ENCODE measurements around the gene FAM120AOS.
"Not testable (repeated sequence)": the region's sequence is repeated elsewhere in the genome, so short reads cannot be mapped to it uniquely, and the experiment has no call there.

FAM120AOS gene

DNA sequence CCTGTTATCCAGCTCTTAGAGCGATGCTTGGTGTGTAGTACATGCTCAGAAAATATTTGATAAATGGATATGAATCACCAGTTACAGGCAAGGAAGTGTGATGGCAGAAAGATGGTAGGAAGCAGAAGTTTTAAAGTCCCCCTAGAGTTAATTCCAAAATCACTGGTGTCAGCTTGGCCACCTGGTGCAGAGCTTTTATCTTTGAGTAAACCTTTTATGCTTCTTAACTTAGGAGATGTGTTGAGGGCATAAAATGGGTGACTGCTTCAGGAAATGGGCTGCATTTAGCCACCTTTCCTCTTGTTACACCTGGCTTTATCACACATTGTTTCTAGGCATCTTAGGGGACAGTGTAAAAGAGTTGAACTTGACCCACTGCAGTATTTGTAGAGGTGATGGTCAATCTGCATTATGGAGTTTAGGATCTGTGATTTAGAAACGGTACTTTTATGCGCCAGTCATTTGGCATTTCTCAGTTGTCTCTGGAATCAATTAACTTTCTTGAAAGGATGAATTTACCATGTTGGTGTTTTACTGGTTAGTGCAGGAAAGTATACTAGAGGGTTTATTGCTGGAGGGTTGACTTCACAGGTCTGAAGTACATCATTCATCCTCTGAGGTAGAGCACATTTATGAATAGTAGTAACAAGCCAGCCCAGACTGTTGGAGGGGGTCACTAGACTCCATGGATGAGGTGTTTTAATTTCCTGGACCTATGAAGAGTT is 7.5 kb upstream of the FAM120AOS start:
- Mint-ChIP-seq H3K36me3 (peaks cover 27% of the 10 kb centered on the region), H3K27me3 (no peaks in the 10 kb centered on the region), H3K4me1 (peaks cover 83% of the 10 kb centered on the region), H3K4me3 (no peak overlapping the region), H3K27ac (peak overlapping the region; percentile 60), H3K9me3 (no peaks in the 10 kb centered on the region)
- ATAC-seq, result no peak

DNA sequence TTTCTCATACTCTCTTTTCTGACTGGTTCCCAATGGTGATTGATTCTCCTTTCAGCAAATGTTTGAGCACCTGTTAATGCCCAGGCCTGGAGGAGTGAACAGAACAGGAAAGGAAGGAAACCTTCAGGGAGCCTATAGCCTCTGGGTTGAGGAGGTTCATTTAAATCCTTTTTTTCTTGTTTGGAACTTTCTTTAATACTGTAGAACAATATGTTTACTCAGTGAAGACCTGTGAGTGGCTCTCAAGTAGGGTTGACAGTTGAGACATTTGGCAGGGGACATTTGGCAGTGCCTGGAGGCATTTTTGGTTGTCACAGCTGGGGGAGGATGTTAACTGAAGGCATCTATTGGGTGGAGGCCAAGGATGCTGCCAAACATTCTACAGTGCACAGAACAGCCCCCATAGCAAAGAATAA is 6.1 kb upstream of the FAM120AOS start:
- Mint-ChIP-seq H3K27me3 (no peaks in the 10 kb centered on the region), H3K36me3 (peaks cover 27% of the 10 kb centered on the region), H3K9me3 (no peaks in the 10 kb centered on the region), H3K4me3 (no peak overlapping the region), H3K27ac (peak overlapping the region; percentile 62), H3K4me1 (peaks cover 78% of the 10 kb centered on the region)
- ATAC-seq, result no peak

DNA sequence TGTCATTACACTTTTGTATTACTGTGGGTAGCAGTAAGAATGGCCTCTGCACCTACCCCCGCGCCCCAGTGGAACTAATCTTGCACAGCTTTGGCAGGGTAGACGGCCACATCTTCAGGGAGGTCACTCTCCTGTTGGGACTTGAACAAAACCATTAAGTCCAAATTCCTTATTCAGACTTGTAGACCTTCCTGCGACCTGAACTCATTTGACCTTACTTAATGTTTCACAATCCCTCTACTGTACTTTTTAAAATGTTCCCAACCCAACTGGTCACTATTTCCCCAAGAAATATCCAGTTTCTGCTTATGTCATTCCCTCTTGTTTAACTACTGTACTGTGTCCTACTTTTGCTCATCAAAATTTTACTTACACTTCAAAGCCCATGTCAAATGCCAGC is 5.3 kb upstream of the FAM120AOS start:
- H3K4me1 Mint-ChIP-seq, result peaks cover 76% of the 10 kb centered on the region
- H3K27me3 Mint-ChIP-seq, result no peaks in the 10 kb centered on the region
- H3K4me3 Mint-ChIP-seq, result no peak overlapping the region
- H3K27ac Mint-ChIP-seq, result peak overlapping the region; percentile 62
- H3K36me3 Mint-ChIP-seq, result peaks cover 27% of the 10 kb centered on the region
- no peaks in the 10 kb centered on the region for H3K9me3 Mint-ChIP-seq
- no peak for ATAC-seq

DNA sequence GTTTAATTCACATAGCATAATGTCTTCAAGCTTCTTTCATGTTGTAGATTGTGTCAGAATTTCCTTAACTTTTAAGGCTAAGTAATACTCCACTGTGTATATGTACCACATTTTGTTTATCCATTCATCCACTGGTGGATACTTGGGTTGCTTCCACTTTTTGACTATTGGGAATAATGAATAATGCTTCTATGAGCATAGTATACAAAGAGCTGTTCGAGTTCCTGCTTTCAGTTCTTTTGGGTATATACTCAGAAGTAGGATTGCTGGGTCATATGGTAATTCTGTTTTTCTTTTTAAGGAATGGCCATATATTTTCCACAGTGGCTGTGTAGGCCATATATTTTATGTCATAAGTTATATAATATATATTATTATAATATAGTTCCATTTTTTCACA is 3.6 kb upstream of the FAM120AOS start:
- Mint-ChIP-seq H3K27ac (peak overlapping the region; percentile 62), H3K36me3 (peaks cover 27% of the 10 kb centered on the region), H3K4me1 (peaks cover 64% of the 10 kb centered on the region), H3K27me3 (no peaks in the 10 kb centered on the region), H3K4me3 (no peak overlapping the region), H3K9me3 (no peaks in the 10 kb centered on the region)
- no peak for ATAC-seq

DNA sequence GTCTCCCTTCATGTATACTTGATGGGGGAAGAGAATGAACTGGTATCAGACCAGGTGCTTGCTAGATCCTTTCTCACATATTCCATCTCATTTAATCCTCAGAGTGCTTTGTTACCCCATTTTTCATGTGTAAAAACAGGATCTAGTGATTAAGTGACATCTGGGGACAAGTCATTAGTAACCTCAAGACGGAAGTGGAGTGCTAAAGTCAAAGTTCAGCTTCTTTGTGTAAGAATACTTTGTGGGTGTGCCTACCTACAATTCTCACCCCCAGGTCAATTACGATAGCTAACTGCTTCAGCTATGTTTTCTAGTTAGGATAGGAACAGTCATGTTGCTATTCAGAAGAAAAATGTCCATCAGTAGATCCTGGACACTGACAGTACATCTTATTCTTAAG is 3.1 kb upstream of the FAM120AOS start:
- peak overlapping the region; percentile 62 for H3K27ac Mint-ChIP-seq
- H3K4me1 Mint-ChIP-seq, result peaks cover 64% of the 10 kb centered on the region
- no peak for ATAC-seq
- H3K36me3 Mint-ChIP-seq, result peaks cover 27% of the 10 kb centered on the region
- peak overlapping the region; percentile 12 for H3K4me3 Mint-ChIP-seq
- H3K27me3 Mint-ChIP-seq, result no peaks in the 10 kb centered on the region
- no peaks in the 10 kb centered on the region for H3K9me3 Mint-ChIP-seq

DNA sequence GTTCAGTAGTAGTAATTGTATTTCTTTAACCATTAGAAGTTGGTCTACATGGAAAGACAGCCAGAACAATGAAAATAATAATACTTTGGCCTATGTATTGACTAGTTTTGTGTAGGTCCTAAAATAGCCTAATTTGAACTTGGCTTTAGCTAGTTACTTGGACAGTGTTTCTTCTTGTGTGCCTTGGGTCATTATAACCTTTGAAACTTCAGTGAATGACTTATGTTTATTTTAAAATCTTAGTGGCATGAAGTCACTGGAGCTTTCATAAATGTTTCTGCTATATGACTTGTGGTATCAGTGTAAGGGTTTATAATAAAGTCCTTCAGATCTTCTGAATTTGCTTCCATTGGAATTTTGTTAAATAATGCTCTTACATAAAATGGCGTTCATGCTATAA is 2.6 kb upstream of the FAM120AOS start:
- peaks cover 62% of the 10 kb centered on the region for H3K4me1 Mint-ChIP-seq
- peaks cover 27% of the 10 kb centered on the region for H3K36me3 Mint-ChIP-seq
- H3K4me3 Mint-ChIP-seq, result peak overlapping the region; percentile 12

DNA sequence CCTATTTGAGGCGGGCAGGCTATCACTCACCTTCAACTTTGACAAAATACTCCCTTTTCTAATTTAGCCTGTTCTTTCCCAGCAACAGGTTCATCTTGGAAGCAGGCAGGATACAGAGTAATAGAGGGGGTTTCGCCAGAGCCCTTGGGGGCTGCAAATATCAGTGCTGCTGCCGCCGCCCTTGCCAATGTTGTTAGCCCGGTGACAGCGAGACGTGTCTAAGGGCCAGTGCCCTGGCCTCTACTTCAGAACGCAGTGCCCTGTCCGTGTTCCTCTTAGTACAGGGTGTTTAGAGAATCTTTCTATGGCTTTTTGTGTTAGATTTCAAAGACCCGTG is 703 bp downstream of the FAM120AOS start:
- peaks cover 12% of the 10 kb centered on the region for H3K36me3 Mint-ChIP-seq
- H3K27me3 Mint-ChIP-seq, result no peaks in the 10 kb centered on the region
- H3K4me1 Mint-ChIP-seq, result peaks cover 32% of the 10 kb centered on the region
- H3K4me3 Mint-ChIP-seq, result peak overlapping the region; percentile 92
- no peaks in the 10 kb centered on the region for H3K9me3 Mint-ChIP-seq
- peak overlapping the region; percentile 86 for H3K27ac Mint-ChIP-seq
- ATAC-seq, result no peak

More for the DNA sequence above, 2.6 kb upstream of the FAM120AOS start:
- peak overlapping the region; percentile 62 for H3K27ac Mint-ChIP-seq
- no peaks in the 10 kb centered on the region for H3K27me3 Mint-ChIP-seq
- no peak for ATAC-seq
- H3K9me3 Mint-ChIP-seq, result no peaks in the 10 kb centered on the region

DNA sequence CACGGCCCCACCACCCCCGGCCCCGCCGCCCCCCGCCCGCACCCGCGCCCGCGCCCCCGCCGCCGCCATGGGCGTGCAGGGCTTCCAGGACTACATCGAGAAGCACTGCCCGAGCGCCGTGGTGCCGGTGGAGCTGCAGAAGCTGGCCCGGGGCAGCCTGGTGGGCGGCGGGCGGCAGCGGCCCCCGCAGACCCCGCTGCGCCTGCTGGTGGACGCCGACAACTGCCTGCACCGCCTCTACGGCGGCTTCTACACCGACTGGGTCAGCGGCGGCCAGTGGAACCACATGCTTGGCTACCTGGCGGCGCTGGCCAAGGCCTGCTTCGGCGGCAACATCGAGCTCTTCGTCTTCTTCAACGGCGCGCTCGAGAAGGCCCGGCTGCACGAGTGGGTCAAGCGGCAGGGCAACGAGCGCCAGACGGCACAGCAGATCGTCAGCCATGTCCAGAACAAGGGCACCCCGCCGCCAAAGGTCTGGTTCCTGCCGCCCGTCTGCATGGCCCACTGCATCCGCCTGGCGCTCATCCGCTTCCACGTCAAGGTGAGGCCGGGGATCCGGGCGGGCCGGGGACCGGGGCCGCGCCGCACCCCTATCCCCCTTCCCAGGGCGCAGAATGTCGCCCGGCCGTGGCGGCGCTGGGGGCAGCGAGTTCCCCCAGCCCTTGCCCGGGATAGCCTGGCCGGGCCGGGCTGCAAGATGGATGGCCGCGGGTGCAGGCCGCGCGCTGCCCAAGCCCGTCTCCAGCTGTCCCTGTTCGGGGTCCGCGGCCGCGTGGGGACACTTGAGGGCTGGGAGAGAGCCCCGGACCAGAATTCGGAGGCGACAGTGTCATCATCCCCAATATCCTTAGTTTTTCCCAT is 1.3 kb downstream of the FAM120AOS start:
- Mint-ChIP-seq H3K27me3 (no peaks in the 10 kb centered on the region), H3K9me3 (no peaks in the 10 kb centered on the region), H3K4me3 (peak overlapping the region; percentile 92), H3K27ac (peak overlapping the region; percentile 86), H3K36me3 (peaks cover 16% of the 10 kb centered on the region), H3K4me1 (peaks cover 26% of the 10 kb centered on the region)
- peak; percentile 50 for ATAC-seq

DNA sequence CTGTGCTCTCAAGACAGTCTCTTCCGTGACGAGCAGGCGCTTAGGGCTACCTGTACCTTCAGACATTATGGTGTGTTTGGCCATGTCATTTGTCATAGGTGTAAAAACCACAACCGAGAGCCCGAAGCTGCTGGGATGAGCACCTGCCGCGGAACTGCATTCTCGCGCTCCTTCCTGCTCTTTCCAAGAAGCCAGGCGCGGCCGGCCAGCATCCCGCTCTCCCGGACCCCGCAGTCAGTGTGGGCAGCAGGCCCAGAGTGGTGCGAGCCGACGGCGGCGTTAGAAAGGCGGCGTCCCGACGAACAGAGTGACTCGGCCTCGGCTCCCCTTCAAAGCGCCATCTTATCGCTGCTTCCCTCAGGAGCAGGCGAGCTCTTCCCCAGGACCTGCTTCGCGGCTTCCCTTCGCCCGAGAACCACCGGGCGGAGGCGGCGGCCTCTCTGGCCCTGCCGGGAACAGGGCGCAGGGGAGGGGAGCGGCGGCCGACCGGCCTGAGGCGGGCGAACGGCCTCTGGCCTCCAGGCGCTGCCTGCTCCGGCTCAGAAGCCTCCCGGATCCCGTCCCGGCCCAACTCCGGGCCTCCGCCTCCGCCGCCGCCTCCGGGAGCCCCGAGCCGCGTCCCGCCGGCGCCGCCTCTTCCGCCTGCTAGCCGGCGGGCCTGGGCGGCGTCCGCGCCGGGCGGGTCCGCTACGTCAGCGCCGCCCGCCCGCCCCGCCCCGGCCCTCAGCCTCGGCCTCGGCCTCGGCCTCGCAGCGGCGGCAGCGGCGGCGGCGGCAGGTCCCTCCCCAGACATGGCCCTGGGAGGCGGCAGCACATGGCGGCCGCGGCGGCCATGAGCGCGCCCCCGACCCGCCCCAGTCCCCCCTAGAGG is 2.2 kb downstream of the FAM120AOS start, which contains the start of gene FAM120A:
Gene FAM120A, plus strand, starts transcription at position 741 of the 871 bp plus-strand sequence. CDS start 231 bp downstream, outside the sequence.
- peaks cover 24% of the 10 kb centered on the region for H3K36me3 Mint-ChIP-seq
- peaks cover 17% of the 10 kb centered on the region for H3K4me1 Mint-ChIP-seq
- H3K9me3 Mint-ChIP-seq, result no peaks in the 10 kb centered on the region
- peak within 1 kb of the TSS; percentile 92 for H3K4me3 Mint-ChIP-seq
- peak within 1 kb of the TSS; percentile 86 for H3K27ac Mint-ChIP-seq
- H3K27me3 Mint-ChIP-seq, result no peaks in the 10 kb centered on the region
- peak; percentile 91 for ATAC-seq

DNA sequence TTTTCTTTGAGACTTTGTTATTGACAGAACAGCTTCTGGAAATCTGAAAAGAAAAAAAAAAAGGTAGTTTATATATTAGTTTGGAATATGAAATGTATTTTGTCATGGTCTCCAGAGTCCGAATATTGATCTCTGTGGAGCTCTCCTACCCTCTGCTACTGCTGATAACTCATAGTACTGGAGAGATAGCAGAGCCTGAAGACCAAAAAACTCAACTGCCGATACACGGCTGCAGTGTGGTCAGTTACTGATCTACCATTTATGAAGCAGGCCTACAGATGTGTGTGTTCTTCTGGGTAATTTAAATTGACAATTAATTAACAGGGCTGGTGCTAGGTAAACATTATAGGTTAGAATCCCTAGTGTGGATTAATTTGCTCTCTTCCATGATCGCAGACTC is 5.7 kb downstream of the FAM120AOS start:
- no peaks in the 10 kb centered on the region for H3K9me3 Mint-ChIP-seq
- ATAC-seq, result no peak
- no peaks in the 10 kb centered on the region for H3K4me1 Mint-ChIP-seq
- no peak overlapping the region for H3K4me3 Mint-ChIP-seq
- H3K27ac Mint-ChIP-seq, result no peak overlapping the region
- H3K36me3 Mint-ChIP-seq, result peaks cover 23% of the 10 kb centered on the region
- no peaks in the 10 kb centered on the region for H3K27me3 Mint-ChIP-seq

DNA sequence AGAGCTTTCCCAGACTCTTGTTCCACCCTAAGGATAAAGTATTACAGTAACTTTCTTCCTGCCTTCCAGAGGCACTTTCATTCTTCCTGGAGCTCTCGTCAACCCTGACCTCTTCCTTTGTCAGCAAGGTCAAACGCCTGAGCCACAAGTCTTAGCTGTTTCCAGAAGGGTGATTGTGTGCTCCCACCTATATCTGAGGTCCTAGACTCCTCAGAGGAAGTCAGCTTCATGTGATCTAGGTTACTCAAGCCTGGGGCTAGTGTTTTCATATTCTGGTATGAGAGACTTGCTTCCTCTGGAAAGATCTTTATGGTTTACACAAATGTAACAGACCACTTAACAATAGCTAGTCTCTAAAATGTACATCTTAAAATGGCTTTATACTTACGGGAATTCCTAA is 7.3 kb downstream of the FAM120AOS start:
- Mint-ChIP-seq H3K36me3 (peaks cover 23% of the 10 kb centered on the region), H3K9me3 (no peaks in the 10 kb centered on the region)

DNA sequence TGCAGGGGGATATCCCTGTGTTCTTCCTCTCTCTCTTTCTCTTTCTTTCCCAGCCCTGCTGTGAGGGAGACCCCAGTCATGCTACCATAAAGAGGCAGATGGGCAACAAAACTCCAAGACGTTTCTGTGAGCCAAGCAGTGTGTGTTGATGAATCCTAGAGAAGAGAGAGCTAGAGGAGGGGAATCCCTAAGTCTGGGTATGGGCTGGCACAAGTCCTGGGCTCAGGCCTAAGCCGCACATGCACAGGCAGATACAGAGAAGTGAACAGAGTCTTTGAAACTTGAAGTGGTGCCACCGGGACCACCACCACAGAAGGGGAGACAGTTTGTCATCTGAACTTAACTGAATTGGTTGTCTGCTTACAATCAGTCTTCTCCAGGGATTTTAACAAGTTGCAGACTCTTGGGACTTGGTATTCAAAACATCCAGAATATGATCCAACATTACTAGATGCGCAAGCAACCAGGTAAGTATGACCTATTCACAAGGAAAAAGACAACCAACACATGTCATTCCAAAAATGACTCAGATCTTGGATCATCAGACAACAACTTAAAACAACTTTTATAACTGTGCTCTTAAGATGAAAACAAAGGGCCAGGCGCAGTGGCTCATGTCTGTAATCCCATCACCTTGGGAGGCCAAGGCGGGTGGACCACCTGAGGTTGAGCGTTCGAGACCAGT is 12.3 kb downstream of the FAM120AOS start:
- no peak overlapping the region for H3K27ac Mint-ChIP-seq
- no peak overlapping the region for H3K4me3 Mint-ChIP-seq
- ATAC-seq, result no peak
- no peaks in the 10 kb centered on the region for H3K4me1 Mint-ChIP-seq
- no peaks in the 10 kb centered on the region for H3K27me3 Mint-ChIP-seq
- peaks cover 4% of the 10 kb centered on the region for H3K36me3 Mint-ChIP-seq
- H3K9me3 Mint-ChIP-seq, result no peaks in the 10 kb centered on the region

More for the DNA sequence above, 7.3 kb downstream of the FAM120AOS start:
- no peaks in the 10 kb centered on the region for H3K4me1 Mint-ChIP-seq
- no peak overlapping the region for H3K27ac Mint-ChIP-seq
- H3K4me3 Mint-ChIP-seq, result no peak overlapping the region
- ATAC-seq, result no peak
- no peaks in the 10 kb centered on the region for H3K27me3 Mint-ChIP-seq

DNA sequence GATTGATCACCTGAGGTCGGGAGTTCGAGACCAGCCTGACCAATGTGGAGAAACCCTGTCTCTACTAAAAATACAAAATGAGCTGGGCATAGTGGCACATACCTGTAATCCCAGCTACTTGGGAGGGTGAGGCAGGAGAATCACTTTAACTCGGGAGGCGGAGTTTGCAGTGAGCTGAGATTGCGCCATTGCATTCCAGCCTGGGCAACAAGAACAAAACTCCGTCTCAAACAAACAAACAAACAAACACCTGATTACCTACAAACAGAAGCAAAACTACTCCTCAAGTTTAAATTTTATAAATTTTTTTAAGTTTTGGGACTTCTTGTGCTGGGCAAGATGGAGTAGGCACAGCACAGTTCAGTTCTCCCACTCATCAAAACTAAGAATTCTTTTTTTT is 14.1 kb downstream of the FAM120AOS start:
- ATAC-seq, H3K27me3 Mint-ChIP-seq: not testable (repeated sequence)

DNA sequence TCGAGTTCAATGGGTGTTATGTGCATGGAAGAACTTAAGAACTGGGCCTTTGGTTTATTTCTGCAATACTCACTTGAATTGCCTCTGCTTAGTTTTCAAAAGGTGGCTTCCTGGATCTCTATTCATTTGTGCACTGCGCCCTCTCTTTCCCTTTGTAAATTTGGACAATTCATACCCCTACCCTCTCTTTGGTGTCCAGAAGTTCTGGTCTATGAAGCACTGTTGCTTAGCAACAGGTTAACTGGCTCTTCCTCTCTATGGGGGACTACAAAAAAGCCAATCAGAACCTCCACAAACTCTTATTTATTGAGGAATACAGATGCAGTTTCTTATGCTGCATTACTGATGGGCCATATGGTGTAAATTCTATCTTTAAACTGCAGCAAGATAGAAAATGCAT is 15.4 kb downstream of the FAM120AOS start:
- H3K4me3 Mint-ChIP-seq, result no peak overlapping the region
- no peaks in the 10 kb centered on the region for H3K27me3 Mint-ChIP-seq
- no peak for ATAC-seq
- no peak overlapping the region for H3K27ac Mint-ChIP-seq
- peaks cover 4% of the 10 kb centered on the region for H3K4me1 Mint-ChIP-seq
- peaks cover 9% of the 10 kb centered on the region for H3K36me3 Mint-ChIP-seq
- H3K9me3 Mint-ChIP-seq, result no peaks in the 10 kb centered on the region

More for the DNA sequence above, 14.1 kb downstream of the FAM120AOS start:
- not testable (repeated sequence) for H3K27ac Mint-ChIP-seq, H3K36me3 Mint-ChIP-seq, H3K4me1 Mint-ChIP-seq, H3K4me3 Mint-ChIP-seq, H3K9me3 Mint-ChIP-seq
